Brain microvascular endothelial cell (primary cell): ENCODE data around the gene TACC2.

Source experiments
- DNase-seq: peaks from one replicate; pipeline ENCODE4 v3.0.0-alpha.2; 2020
- H3K27ac ChIP-seq: fragments of 250-450 bp; sonication (Bioruptor Pico); 2 replicates; pipeline ENCODE4 v1.5.1; 2020; ENCODE audit warnings: mild to moderate bottlenecking, moderate library complexity
- H3K27me3 ChIP-seq: fragments of 250-450 bp; sonication (Bioruptor Pico); replicated peaks from 2 replicates; pipeline ENCODE4 v1.5.1; 2020; ENCODE audit warnings: mild to moderate bottlenecking
- H3K36me3 ChIP-seq: fragments of 250-450 bp; sonication (Bioruptor Pico); replicated peaks from 2 replicates; pipeline ENCODE4 v1.5.1; 2020; ENCODE audit warnings: mild to moderate bottlenecking
- H3K4me3 ChIP-seq: 2 replicates; pipeline ENCODE4 v1.5.1; 2011; ENCODE audit warnings: low read depth, mild to moderate bottlenecking, control low read depth, low read length, moderate library complexity
- CTCF ChIP-seq: IDR thresholded peaks from 2 replicates; pipeline ENCODE4 v1.5.1; 2011; ENCODE audit warnings: low read depth, mild to moderate bottlenecking, moderate library complexity, low read length, control low read depth, inconsistent platforms; ENCODE audit errors: missing control alignments
- in situ Hi-C: cut with HindIII; loops from 2 replicates; pipeline ENCODE4 v1.10.0; 2017; ENCODE audit warnings: low sequenced_read_pairs, low pct_ligation_motif_present

The TACC2 gene

GRCh38 chr10:122249991-122250750 is 261.2 kb downstream of the TACC2 start:
- H3K27ac ChIP-seq, result no peak overlapping the region
- no peak for DNase-seq
- no peak for TF ChIP-seq CTCF
- in situ Hi-C loops, result no loop called here
- H3K27me3 ChIP-seq, result no peaks in the 10 kb centered on the region
- H3K4me3 ChIP-seq, result no peak overlapping the region
- H3K36me3 ChIP-seq, result peaks cover 4% of the 10 kb centered on the region

GRCh38 chr10:122251459-122252255 is 262.7 kb downstream of the TACC2 start:
- no peaks in the 10 kb centered on the region for H3K27me3 ChIP-seq
- H3K4me3 ChIP-seq, result no peak overlapping the region
- H3K36me3 ChIP-seq, result peaks cover 4% of the 10 kb centered on the region
- no peak for TF ChIP-seq CTCF
- DNase-seq, result no peak
- H3K27ac ChIP-seq, result no peak overlapping the region
- in situ Hi-C loops, result no loop called here

GRCh38 chr10:122252805-122253204 is 263.8 kb downstream of the TACC2 start:
- no peak overlapping the region for H3K27ac ChIP-seq
- in situ Hi-C loops, result no loop called here
- peaks cover 4% of the 10 kb centered on the region for H3K36me3 ChIP-seq
- H3K4me3 ChIP-seq, result no peak overlapping the region
- TF ChIP-seq CTCF, result no peak
- no peak for DNase-seq
- no peaks in the 10 kb centered on the region for H3K27me3 ChIP-seq

GRCh38 chr10:122253605-122254004 is 264.6 kb downstream of the TACC2 start:
- in situ Hi-C loops, result no loop called here
- Histone ChIP-seq H3K36me3 (peaks cover 4% of the 10 kb centered on the region), H3K27ac (no peak overlapping the region), H3K4me3 (no peak overlapping the region), H3K27me3 (no peaks in the 10 kb centered on the region)
- DNase-seq, result no peak
- TF ChIP-seq CTCF, result no peak

GRCh38 chr10:122254831-122255230 is 265.9 kb downstream of the TACC2 start:
- no peak for TF ChIP-seq CTCF
- no peak overlapping the region for H3K27ac ChIP-seq
- H3K4me3 ChIP-seq, result no peak overlapping the region
- H3K36me3 ChIP-seq, result no peaks in the 10 kb centered on the region
- in situ Hi-C loops, result no loop called here
- no peak for DNase-seq
- no peaks in the 10 kb centered on the region for H3K27me3 ChIP-seq
